Right lobe of liver (tissue), 4 donors: ENCODE data around the gene NUPR1.

Experiments used
- POLR2A ChIP-seq: fragments of 450-650 bp; IDR thresholded peaks from one replicate; pipeline ENCODE4 v1.6.1; 2017; ENCODE audit warnings: antibody characterized with exemption, mild to moderate bottlenecking
- TF ChIP-seq, protein P1 (sequence below), 4 donors: fragments of 200-600 bp in 3 of 4; fragments of 450-650 bp in 1 of 4; IDR thresholded peaks; one replicate each; pipeline versions ENCODE4 v1.5.1 to v1.8.0; 2016 to 2022; ENCODE audit warnings: antibody characterized with exemption in 4 of 4, mild to moderate bottlenecking in 2 of 4
- donor health status: DM: no; HTN: no; CAD: no.
- donor health status: DM: no; HTN: no; CAD: no.
- donor health status: DM: no; HTN: yes; CAD: no.

DNA sequence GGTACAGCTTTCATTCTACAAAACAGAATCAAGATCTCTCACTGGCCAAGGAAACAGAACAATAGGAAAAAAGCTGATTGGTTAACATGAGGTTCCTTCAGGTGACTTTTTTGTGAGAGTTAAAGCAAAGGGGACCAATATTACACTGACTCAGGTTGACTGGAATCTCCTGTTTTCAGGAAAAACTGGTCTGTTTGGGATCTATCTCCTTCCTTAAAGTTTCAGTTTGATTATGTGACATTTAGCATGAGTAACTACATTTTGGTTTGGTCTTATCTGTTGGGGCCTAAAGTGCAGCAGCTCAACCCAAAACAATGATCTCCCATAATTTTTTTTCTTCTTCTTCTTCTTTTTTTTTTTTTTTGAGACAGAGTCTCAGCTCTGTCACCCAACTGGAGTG lies 9.7 kb downstream of the NUPR1 start:
- TF ChIP-seq, protein P1, sequence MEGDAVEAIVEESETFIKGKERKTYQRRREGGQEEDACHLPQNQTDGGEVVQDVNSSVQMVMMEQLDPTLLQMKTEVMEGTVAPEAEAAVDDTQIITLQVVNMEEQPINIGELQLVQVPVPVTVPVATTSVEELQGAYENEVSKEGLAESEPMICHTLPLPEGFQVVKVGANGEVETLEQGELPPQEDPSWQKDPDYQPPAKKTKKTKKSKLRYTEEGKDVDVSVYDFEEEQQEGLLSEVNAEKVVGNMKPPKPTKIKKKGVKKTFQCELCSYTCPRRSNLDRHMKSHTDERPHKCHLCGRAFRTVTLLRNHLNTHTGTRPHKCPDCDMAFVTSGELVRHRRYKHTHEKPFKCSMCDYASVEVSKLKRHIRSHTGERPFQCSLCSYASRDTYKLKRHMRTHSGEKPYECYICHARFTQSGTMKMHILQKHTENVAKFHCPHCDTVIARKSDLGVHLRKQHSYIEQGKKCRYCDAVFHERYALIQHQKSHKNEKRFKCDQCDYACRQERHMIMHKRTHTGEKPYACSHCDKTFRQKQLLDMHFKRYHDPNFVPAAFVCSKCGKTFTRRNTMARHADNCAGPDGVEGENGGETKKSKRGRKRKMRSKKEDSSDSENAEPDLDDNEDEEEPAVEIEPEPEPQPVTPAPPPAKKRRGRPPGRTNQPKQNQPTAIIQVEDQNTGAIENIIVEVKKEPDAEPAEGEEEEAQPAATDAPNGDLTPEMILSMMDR (IDR thresholded peaks at IDR 0.05) = no peak
- TF ChIP-seq POLR2A = no peak
